PC-3 (cell line): ENCODE data around the gene NUP133. TPM values are rescaled to one million over a fixed set of nuclear protein-coding genes. Genes with fewer than 3 reads are reported as not detected.

Source experiments
- ATAC-seq: fragments of 200-7000 bp; cut with Tn5 transposase; 2 replicates; pipeline ENCODE4 v1.9.1; 2020; ENCODE audit warnings: mild to moderate bottlenecking, moderate library complexity
- BruUV-seq: library from RNA; stranded (reverse); fragments of 400-500 nt; replicated peaks from 2 replicates; lab custom pipeline; 2021; lab: Mats Ljungman, UMichigan
- CTCF ChIA-PET: fragments of 300-600 bp; sonication (Branson Sonifier 250); formaldehyde crosslinking; loops from one replicate; lab custom pipeline; 2022; ENCODE audit warnings: antibody characterized with exemption; lab: Charles Lee
- POLR2A ChIA-PET: fragments of 300-600 bp; sonication (Branson Sonifier 250); formaldehyde crosslinking; loops from one replicate; lab custom pipeline; 2022; ENCODE audit warnings: antibody characterized with exemption; ENCODE audit not compliant: unreplicated experiment; lab: Charles Lee
- DNase-seq: peaks from one replicate; pipeline ENCODE4 v3.0.0-alpha.2; 2015
- H2AFZ ChIP-seq: fragments of 300-600 bp; sonication (generic); 2 replicates; pipeline ENCODE4 v1.6.0; 2016; ENCODE audit warnings: antibody characterized with exemption, low read length
- H3F3A ChIP-seq: fragments of 300-600 bp; sonication (generic); one replicate; pipeline ENCODE4 v1.6.0; 2017; ENCODE audit warnings: antibody characterized with exemption, low read length, control low read depth, mild to moderate bottlenecking; ENCODE audit not compliant: unreplicated experiment
- H3K27ac ChIP-seq: fragments of 300-600 bp; sonication (generic); 2 replicates; pipeline ENCODE4 v1.5.1; 2016; ENCODE audit warnings: mild to moderate bottlenecking, low read length
- H3K27me3 ChIP-seq: fragments of 300-600 bp; sonication (generic); 2 replicates; pipeline ENCODE4 v1.6.1; 2016; ENCODE audit warnings: low read length, mixed read lengths
- H3K36me3 ChIP-seq: fragments of 300-600 bp; sonication (generic); 2 replicates; pipeline ENCODE4 v1.6.1; 2016; ENCODE audit warnings: low read depth, mixed run types, low read length, mixed read lengths
- H3K4me1 ChIP-seq: fragments of 300-600 bp; sonication (generic); 2 replicates; pipeline ENCODE4 v1.5.1; 2016; ENCODE audit warnings: low read length; ENCODE audit not compliant: insufficient read depth
- H3K4me2 ChIP-seq: fragments of 300-600 bp; sonication (generic); 2 replicates; pipeline ENCODE4 v1.6.0; 2016; ENCODE audit warnings: low read length
- H3K4me3 ChIP-seq: fragments of 300-600 bp; sonication (generic); 2 replicates; pipeline ENCODE4 v1.5.1; 2016; ENCODE audit warnings: mild to moderate bottlenecking, low read length, mixed read lengths
- H3K79me2 ChIP-seq: fragments of 300-600 bp; sonication (generic); 2 replicates; pipeline ENCODE4 v1.6.1; 2017; ENCODE audit warnings: low read length, mixed read lengths
- H3K9ac ChIP-seq: fragments of 300-600 bp; sonication (generic); 2 replicates; pipeline ENCODE4 v1.6.0; 2016; ENCODE audit warnings: mild to moderate bottlenecking, low read length
- H3K9me2 ChIP-seq: fragments of 300-600 bp; sonication (generic); replicated peaks from 2 replicates; pipeline ENCODE4 v1.6.1; 2016; ENCODE audit warnings: mixed run types, low read length, mixed read lengths
- H3K9me3 ChIP-seq: fragments of 300-600 bp; sonication (generic); 2 replicates; pipeline ENCODE4 v1.6.1; 2016; ENCODE audit warnings: low read length, mixed read lengths
- H4K20me1 ChIP-seq: fragments of 300-600 bp; sonication (generic); 2 replicates; pipeline ENCODE4 v1.6.1; 2016; ENCODE audit warnings: low read length, mixed read lengths
- EZH2 ChIP-seq: fragments of 300-600 bp; sonication (generic); IDR thresholded peaks from one replicate; pipeline ENCODE4 v1.6.1; 2017; ENCODE audit warnings: antibody characterized with exemption, mild to moderate bottlenecking, low read length; ENCODE audit not compliant: unreplicated experiment
- EZH2phosphoT487 ChIP-seq: fragments of 300-600 bp; sonication (generic); IDR thresholded peaks from 2 replicates; pipeline ENCODE4 v1.6.1; 2018; ENCODE audit warnings: mild to moderate bottlenecking, antibody characterized with exemption, low read length, borderline replicate concordance
- intact Hi-C: fragments of 100-400 bp; cut with micrococcal nuclease; formaldehyde crosslinking; loops from 2 replicates; pipeline ENCODE4 v1.9.0; 2023
- total RNA-seq: library from RNA; depleted of rRNA; stranded (reverse); fragments of >200 nt; gene quantifications from 2 replicates; pipeline ENCODE4 v1.2.3, GENCODE V29; 2014
- TF ChIP-seq, protein P1 (sequence below): fragments of 300-600 bp; sonication (generic); conservative IDR thresholded peaks from 2 replicates; pipeline ENCODE4 v1.5.1; 2017; ENCODE audit warnings: antibody characterized with exemption, low read depth, mild to moderate bottlenecking, low read length

Gene NUP133
- total RNA-seq, 1 experiment from 2014 or later: 63.6 TPM

GRCh38 chr1:229448354-229448753 is 59.8 kb downstream of the NUP133 start:
- DNase-seq (no peak), ATAC-seq (no peak)
- no peaks in the 10 kb centered on the region for H3F3A ChIP-seq
- no peaks in the 10 kb centered on the region for H3K9me2 ChIP-seq
- H3K4me1 ChIP-seq: no peaks in the 10 kb centered on the region
- no peak overlapping the region for H3K4me3 ChIP-seq
- no peak overlapping the region for H3K27ac ChIP-seq
- ChIA-PET CTCF (no interaction called here), POLR2A (no interaction called here)
- no TSS peak for BruUV-seq
- no peak overlapping the region for H2AFZ ChIP-seq
- no peaks in the 10 kb centered on the region for H4K20me1 ChIP-seq
- H3K27me3 ChIP-seq: no peaks in the 10 kb centered on the region
- no peaks in the 10 kb centered on the region for H3K9me3 ChIP-seq
- TF ChIP-seq EZH2phosphoT487: no peak
- TF ChIP-seq, protein P1, sequence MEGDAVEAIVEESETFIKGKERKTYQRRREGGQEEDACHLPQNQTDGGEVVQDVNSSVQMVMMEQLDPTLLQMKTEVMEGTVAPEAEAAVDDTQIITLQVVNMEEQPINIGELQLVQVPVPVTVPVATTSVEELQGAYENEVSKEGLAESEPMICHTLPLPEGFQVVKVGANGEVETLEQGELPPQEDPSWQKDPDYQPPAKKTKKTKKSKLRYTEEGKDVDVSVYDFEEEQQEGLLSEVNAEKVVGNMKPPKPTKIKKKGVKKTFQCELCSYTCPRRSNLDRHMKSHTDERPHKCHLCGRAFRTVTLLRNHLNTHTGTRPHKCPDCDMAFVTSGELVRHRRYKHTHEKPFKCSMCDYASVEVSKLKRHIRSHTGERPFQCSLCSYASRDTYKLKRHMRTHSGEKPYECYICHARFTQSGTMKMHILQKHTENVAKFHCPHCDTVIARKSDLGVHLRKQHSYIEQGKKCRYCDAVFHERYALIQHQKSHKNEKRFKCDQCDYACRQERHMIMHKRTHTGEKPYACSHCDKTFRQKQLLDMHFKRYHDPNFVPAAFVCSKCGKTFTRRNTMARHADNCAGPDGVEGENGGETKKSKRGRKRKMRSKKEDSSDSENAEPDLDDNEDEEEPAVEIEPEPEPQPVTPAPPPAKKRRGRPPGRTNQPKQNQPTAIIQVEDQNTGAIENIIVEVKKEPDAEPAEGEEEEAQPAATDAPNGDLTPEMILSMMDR: no peak
- no peak for TF ChIP-seq EZH2
- H3K9ac ChIP-seq: no peak overlapping the region
- H3K79me2 ChIP-seq: no peaks in the 10 kb centered on the region
- H3K36me3 ChIP-seq: peaks cover 29% of the 10 kb centered on the region
- intact Hi-C loops: no loop called here
- no peak overlapping the region for H3K4me2 ChIP-seq

- H2AFZ ChIP-seq: no peak overlapping the region
- no peaks in the 10 kb centered on the region for H3F3A ChIP-seq
- no peak overlapping the region for H3K9ac ChIP-seq
- H3K9me3 ChIP-seq: no peaks in the 10 kb centered on the region
- no peaks in the 10 kb centered on the region for H4K20me1 ChIP-seq
- peaks cover 34% of the 10 kb centered on the region for H3K36me3 ChIP-seq
- intact Hi-C loops: no loop called here
- H3K4me3 ChIP-seq: no peak overlapping the region
- BruUV-seq: no TSS peak
- ChIA-PET POLR2A (no interaction called here), CTCF (no interaction called here)
- no peak overlapping the region for H3K4me2 ChIP-seq
- H3K27ac ChIP-seq: no peak overlapping the region
- H3K79me2 ChIP-seq: no peaks in the 10 kb centered on the region
- TF ChIP-seq EZH2 (no peak), EZH2phosphoT487 (no peak)
- TF ChIP-seq, protein P1: no peak
- H3K27me3 ChIP-seq: no peaks in the 10 kb centered on the region
- H3K9me2 ChIP-seq: no peaks in the 10 kb centered on the region
- no peaks in the 10 kb centered on the region for H3K4me1 ChIP-seq
- ATAC-seq (no peak), DNase-seq (no peak)
Observed at GRCh38 chr1:229447809-229448252, 60.3 kb downstream of the NUP133 start.

DNA sequence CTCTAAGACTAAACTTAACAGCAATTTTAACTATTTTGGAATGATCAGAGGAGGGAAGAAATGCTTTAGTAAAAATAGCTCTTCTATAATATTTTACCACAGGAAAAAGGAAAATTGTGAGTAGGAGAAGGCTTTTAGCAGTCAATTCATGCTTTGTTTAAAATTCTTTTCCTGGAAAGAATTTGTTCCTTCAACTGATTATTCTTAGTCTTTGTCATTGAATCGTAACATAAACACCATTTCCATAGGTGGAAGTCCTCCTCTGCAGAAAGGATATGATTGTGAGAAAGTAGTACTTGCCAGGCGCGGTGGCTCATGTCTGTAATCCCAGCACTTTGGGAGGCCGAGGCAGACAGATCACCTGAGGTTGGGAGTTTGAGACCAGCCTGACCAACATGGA is 62.3 kb downstream of the NUP133 start:
- CTCF ChIA-PET: no interaction called here
- no peak overlapping the region for H3K4me3 ChIP-seq
- no peak for DNase-seq
- intact Hi-C loops: no loop called here
- no TSS peak for BruUV-seq
- peaks cover 7% of the 10 kb centered on the region for H3F3A ChIP-seq
- no peak overlapping the region for H3K9ac ChIP-seq
- H3K36me3 ChIP-seq: peaks cover 26% of the 10 kb centered on the region
- H3K79me2 ChIP-seq: no peaks in the 10 kb centered on the region
- H3K4me1 ChIP-seq: peaks cover 12% of the 10 kb centered on the region
- H3K9me2 ChIP-seq: no peaks in the 10 kb centered on the region
- H3K9me3 ChIP-seq: no peaks in the 10 kb centered on the region
- no peak overlapping the region for H2AFZ ChIP-seq
- TF ChIP-seq EZH2 (no peak), EZH2phosphoT487 (no peak)
- TF ChIP-seq, protein P1: no peak
- H4K20me1 ChIP-seq: no peaks in the 10 kb centered on the region
- H3K4me2 ChIP-seq: no peak overlapping the region
- POLR2A ChIA-PET: no interaction called here
- no peak for ATAC-seq
- H3K27me3 ChIP-seq: no peaks in the 10 kb centered on the region
- no peak overlapping the region for H3K27ac ChIP-seq
